HepG2 (cell line): ENCODE data around the gene CCNI2.

Experiments
- BRD4 ChIP-seq: sonication (generic); formaldehyde crosslinking; IDR thresholded peaks from 2 replicates; pipeline ENCODE4 v1.4.0; 2020; ENCODE audit warnings: missing genetic modification reagents
- CBFB ChIP-seq: sonication (generic); formaldehyde crosslinking; IDR thresholded peaks from 2 replicates; pipeline ENCODE4 v1.4.0; 2020; ENCODE audit warnings: missing genetic modification reagents
- CEBPB ChIP-seq: IDR thresholded peaks from 2 replicates; pipeline ENCODE4 v1.6.1; 2011; ENCODE audit warnings: low read depth, low read length, improper control_type of control experiment, borderline replicate concordance
- CTCF ChIP-seq: sonication (generic); formaldehyde crosslinking; IDR thresholded peaks from 2 replicates; pipeline ENCODE4 v1.5.0; 2020; ENCODE audit warnings: mild to moderate bottlenecking, missing genetic modification reagents, moderate library complexity
- FOXO4 ChIP-seq: sonication (generic); formaldehyde crosslinking; conservative IDR thresholded peaks from 2 replicates; pipeline ENCODE4 v1.8.1; 2023; ENCODE audit warnings: missing genetic modification reagents
- JUNB ChIP-seq: sonication (generic); formaldehyde crosslinking; IDR thresholded peaks from 2 replicates; pipeline ENCODE4 v1.8.0; 2022; ENCODE audit warnings: missing genetic modification reagents, mild to moderate bottlenecking, borderline replicate concordance
- KDM3A ChIP-seq: IDR thresholded peaks from 2 replicates; pipeline ENCODE4 v1.6.1; 2018; ENCODE audit warnings: low read depth, missing compliant biosample characterization
- POLR2A ChIP-seq, 2 experiments: IDR thresholded peaks; 2 replicates each; pipeline ENCODE4 v1.6.1; 2011; ENCODE audit warnings: low read depth in 2 of 2, low read length in 2 of 2, mild to moderate bottlenecking in 1 of 2, moderate library complexity in 1 of 2; ENCODE audit not compliant: insufficient read depth in 1 of 2
- RFX5 ChIP-seq: IDR thresholded peaks from 2 replicates; pipeline ENCODE4 v1.6.1; 2011; ENCODE audit warnings: low read depth, low read length, improper control_type of control experiment
- ZBTB10 ChIP-seq: sonication (generic); formaldehyde crosslinking; IDR thresholded peaks from 2 replicates; pipeline ENCODE4 v1.4.0; 2020; ENCODE audit warnings: missing genetic modification reagents, borderline replicate concordance
- ZMYM4 ChIP-seq: sonication (generic); formaldehyde crosslinking; IDR thresholded peaks from 2 replicates; pipeline ENCODE4 v1.8.1; 2023; ENCODE audit warnings: mild to moderate bottlenecking, missing genetic modification reagents
- ZNF264 ChIP-seq: sonication (generic); formaldehyde crosslinking; IDR thresholded peaks from 2 replicates; pipeline ENCODE4 v1.4.0; 2020; ENCODE audit warnings: missing genetic modification reagents
- ZNF597 ChIP-seq: sonication (generic); formaldehyde crosslinking; IDR thresholded peaks from 2 replicates; pipeline ENCODE4 v1.5.0; 2020; ENCODE audit warnings: missing genetic modification reagents
- ZNF879 ChIP-seq: sonication (generic); formaldehyde crosslinking; IDR thresholded peaks from 2 replicates; pipeline ENCODE4 v1.8.1; 2023; ENCODE audit warnings: missing genetic modification reagents

- no peak for TF ChIP-seq KDM3A (CRISPR knock-in tag)
- no peak for TF ChIP-seq CTCF
- no peak for TF ChIP-seq ZMYM4
- TF ChIP-seq CBFB = no peak
- no peak for TF ChIP-seq ZBTB10 (CRISPR knock-in tag)
- TF ChIP-seq ZNF879 (CRISPR knock-in tag) = no peak
- TF ChIP-seq JUNB = no peak
- TF ChIP-seq CEBPB = no peak
- TF ChIP-seq RFX5 = no peak
- no peak for TF ChIP-seq POLR2A (IDR thresholded peaks at IDR 0.05; ENCODE audit: insufficient read depth in 1 of 2, low read depth in 2 of 2, low read length in 2 of 2)
- TF ChIP-seq FOXO4 = no peak
- TF ChIP-seq ZNF597 (CRISPR knock-in tag) = no peak
- TF ChIP-seq BRD4 (CRISPR knock-in tag) = no peak
- TF ChIP-seq ZNF264 (CRISPR knock-in tag) = no peak
These were observed 32.5 kb upstream of the CCNI2 start for GRCh38 chr5:132714456-132715307.
